IMR-90 (cell line): ENCODE data around the gene MRPL23. TPM values are rescaled to one million over a fixed set of nuclear protein-coding genes. Genes with fewer than 3 reads are reported as not detected.

Experiments
- ATAC-seq: fragments of 200-7000 bp; cut with Tn5 transposase; 2 replicates; pipeline ENCODE4 v1.9.1; 2020; ENCODE audit warnings: low read depth, mild to moderate bottlenecking, moderate library complexity
- BruUV-seq: library from RNA; stranded (reverse); fragments of 400-500 nt; replicated peaks from 2 replicates; lab custom pipeline; 2021; lab: Mats Ljungman, UMichigan
- CTCF ChIA-PET: fragments of 300-600 bp; formaldehyde crosslinking; extraction: SDS; loops from one replicate; lab custom pipeline; 2021; ENCODE audit warnings: antibody characterized with exemption; lab: Yijun Ruan, JAX
- POLR2A ChIA-PET: fragments of 300-600 bp; sonication (Branson Sonifier 250); formaldehyde crosslinking; loops from one replicate; lab custom pipeline; 2022; ENCODE audit warnings: antibody characterized with exemption; ENCODE audit not compliant: unreplicated experiment; lab: Charles Lee
- DNase-seq: peaks from one replicate; pipeline ENCODE4 v3.0.0; 2013
- H2AFZ ChIP-seq: replicated peaks from 2 replicates; pipeline ENCODE3; 2013; ENCODE audit warnings: low read length, mild to moderate bottlenecking; ENCODE audit not compliant: poor library complexity
- H2AK5ac ChIP-seq: 2 replicates; pipeline ENCODE4 v1.6.1; 2013; ENCODE audit warnings: low read depth, low read length, inconsistent platforms
- H2AK9ac ChIP-seq: replicated peaks from 2 replicates; pipeline ENCODE3; 2013; ENCODE audit warnings: mild to moderate bottlenecking, low read depth, low read length, moderate library complexity; ENCODE audit not compliant: poor library complexity
- H2BK120ac ChIP-seq: 2 replicates; pipeline ENCODE4 v1.6.1; 2013; ENCODE audit warnings: low read depth, low read length, inconsistent platforms
- H2BK15ac ChIP-seq: 3 replicates; pipeline ENCODE4 v1.6.1; 2013; ENCODE audit warnings: low read depth, low read length, inconsistent platforms
- H2BK20ac ChIP-seq: 2 replicates; pipeline ENCODE4 v1.6.1; 2013; ENCODE audit warnings: low read depth, mild to moderate bottlenecking, inconsistent platforms, low read length, moderate library complexity
- H2BK5ac ChIP-seq: 2 replicates; pipeline ENCODE4 v1.6.1; 2013; ENCODE audit warnings: mild to moderate bottlenecking, low read depth, low read length, inconsistent platforms; ENCODE audit not compliant: poor library complexity, severe bottlenecking
- H3K14ac ChIP-seq: replicated peaks from 2 replicates; pipeline ENCODE4 v1.6.1; 2013; ENCODE audit warnings: low read depth, low read length, inconsistent platforms
- H3K18ac ChIP-seq: 2 replicates; pipeline ENCODE4 v1.6.1; 2013; ENCODE audit warnings: low read depth, low read length, control low read depth
- H3K23ac ChIP-seq: 2 replicates; pipeline ENCODE4 v1.6.1; 2013; ENCODE audit warnings: low read depth, low read length, inconsistent platforms
- H3K27ac ChIP-seq: 2 replicates; pipeline ENCODE4 v1.5.1; 2013; ENCODE audit warnings: mild to moderate bottlenecking, control low read depth, low read length; ENCODE audit not compliant: insufficient read depth
- H3K27me3 ChIP-seq: 2 replicates; pipeline ENCODE4 v1.6.1; 2013; ENCODE audit warnings: low read length; ENCODE audit not compliant: control insufficient read depth, insufficient read depth
- H3K36me3 ChIP-seq: 2 replicates; pipeline ENCODE4 v1.6.1; 2013; ENCODE audit warnings: low read length, mixed read lengths; ENCODE audit not compliant: control insufficient read depth, insufficient read depth
- H3K4ac ChIP-seq: 2 replicates; pipeline ENCODE4 v1.6.1; 2013; ENCODE audit warnings: low read depth, low read length, inconsistent platforms
- H3K4me1 ChIP-seq: 2 replicates; pipeline ENCODE4 v1.6.1; 2013; ENCODE audit warnings: low read length, mixed read lengths; ENCODE audit not compliant: control insufficient read depth, insufficient read depth
- H3K4me2 ChIP-seq: 2 replicates; pipeline ENCODE4 v1.6.1; 2013; ENCODE audit warnings: low read depth, mild to moderate bottlenecking, control low read depth, low read length, moderate library complexity
- H3K4me3 ChIP-seq: 2 replicates; pipeline ENCODE4 v1.5.1; 2013; ENCODE audit warnings: low read depth, mild to moderate bottlenecking, control low read depth, low read length, moderate library complexity; ENCODE audit not compliant: insufficient read depth
- H3K56ac ChIP-seq: 2 replicates; pipeline ENCODE4 v1.6.1; 2013; ENCODE audit warnings: low read length, inconsistent platforms; ENCODE audit not compliant: insufficient read depth; ENCODE audit errors: extremely low read depth
- H3K79me1 ChIP-seq, 2 experiments: 2 replicates each; pipeline ENCODE4 v1.6.1; 2013; ENCODE audit warnings: low read length in 2 of 2, inconsistent platforms in 1 of 2, low read depth in 1 of 2
- H3K9ac ChIP-seq: 2 replicates; pipeline ENCODE4 v1.6.1; 2013; ENCODE audit warnings: low read depth, low read length, control low read depth
- H3K9me1 ChIP-seq: 2 replicates; pipeline ENCODE4 v1.6.1; 2013; ENCODE audit warnings: low read length, inconsistent platforms; ENCODE audit not compliant: insufficient read depth
- H3K9me3 ChIP-seq: 2 replicates; pipeline ENCODE4 v1.6.1; 2013; ENCODE audit warnings: low read length; ENCODE audit not compliant: control insufficient read depth, insufficient read depth
- H4K20me1 ChIP-seq: 2 replicates; pipeline ENCODE4 v1.6.1; 2013; ENCODE audit warnings: low read length, inconsistent platforms; ENCODE audit not compliant: insufficient read depth
- H4K5ac ChIP-seq: 2 replicates; pipeline ENCODE4 v1.6.1; 2013; ENCODE audit warnings: mild to moderate bottlenecking, low read depth, low read length, control low read depth
- H4K8ac ChIP-seq, 2 experiments: 2 replicates each; pipeline ENCODE4 v1.6.1; 2013; ENCODE audit warnings: low read depth in 2 of 2, low read length in 2 of 2, control low read depth in 1 of 2, inconsistent platforms in 1 of 2
- H4K91ac ChIP-seq: 2 replicates; pipeline ENCODE4 v1.6.1; 2013; ENCODE audit warnings: low read depth, low read length, inconsistent platforms; ENCODE audit not compliant: insufficient read depth
- BHLHE40 ChIP-seq: fragments of 150-350 bp; IDR thresholded peaks from 2 replicates; pipeline ENCODE4 v1.6.1; 2016; ENCODE audit warnings: mild to moderate bottlenecking, low read depth, low read length
- CHD1 ChIP-seq: IDR thresholded peaks from 2 replicates; pipeline ENCODE4 v1.6.1; 2012; ENCODE audit warnings: low read depth, low read length, improper control_type of control experiment
- FOS ChIP-seq: fragments of 150-350 bp; IDR thresholded peaks from 2 replicates; pipeline ENCODE4 v1.6.1; 2016; ENCODE audit warnings: low read depth, low read length
- MAFK ChIP-seq: IDR thresholded peaks from 2 replicates; pipeline ENCODE4 v1.6.1; 2012; ENCODE audit warnings: low read depth, low read length, improper control_type of control experiment
- MAZ ChIP-seq: IDR thresholded peaks from 2 replicates; pipeline ENCODE4 v1.6.1; 2012; ENCODE audit warnings: low read depth, mild to moderate bottlenecking, low read length, improper control_type of control experiment, moderate library complexity, borderline replicate concordance
- MXI1 ChIP-seq: IDR thresholded peaks from 2 replicates; pipeline ENCODE4 v1.6.1; 2012; ENCODE audit warnings: low read depth, mild to moderate bottlenecking, low read length, moderate library complexity, borderline replicate concordance
- POLR2A ChIP-seq: IDR thresholded peaks from 2 replicates; pipeline ENCODE4 v1.6.1; 2012; ENCODE audit warnings: mild to moderate bottlenecking, low read depth, low read length
- RAD21 ChIP-seq: IDR thresholded peaks from 2 replicates; pipeline ENCODE4 v1.6.1; 2012; ENCODE audit warnings: low read length, improper control_type of control experiment
- RCOR1 ChIP-seq: IDR thresholded peaks from 2 replicates; pipeline ENCODE4 v1.6.1; 2012; ENCODE audit warnings: mild to moderate bottlenecking, low read length, improper control_type of control experiment; ENCODE audit not compliant: insufficient replicate concordance
- RFX5 ChIP-seq: IDR thresholded peaks from 2 replicates; pipeline ENCODE4 v1.8.0; 2012; ENCODE audit warnings: low read depth, mild to moderate bottlenecking, low read length, moderate library complexity
- SMC3 ChIP-seq: fragments of 150-350 bp; IDR thresholded peaks from 2 replicates; pipeline ENCODE4 v1.6.1; 2016; ENCODE audit warnings: low read depth, mild to moderate bottlenecking, antibody characterized with exemption, low read length, moderate library complexity
- WGBS, 2 experiments: methylation state at CpG; one replicate each; pipeline versions ENCODE4 v1.1.5 to v1.1.7; 2013; ENCODE audit warnings: missing lambda C conversion rate in 2 of 2; ENCODE audit not compliant: insufficient read length in 1 of 2; ENCODE audit errors: extremely low coverage in 2 of 2; 5-methylcytosine and 5-hydroxymethylcytosine counted together
- dilution Hi-C: fragments of 300-500 bp; cut with HindIII; formaldehyde crosslinking; loops from one replicate; pipeline ENCODE4 v1.14.3; 2018; ENCODE audit warnings: low sequenced_read_pairs; ENCODE audit not compliant: unreplicated experiment
- in situ Hi-C: fragments of 300-500 bp; cut with MboI; formaldehyde crosslinking; loops from 3 replicates; pipeline ENCODE4 v1.14.3; 2019; ENCODE audit warnings: low sequenced_read_pairs, inconsistent platforms, mixed read lengths
- intact Hi-C: fragments of 100-400 bp; cut with micrococcal nuclease; formaldehyde crosslinking; loops from 2 replicates; pipeline ENCODE4 v1.10.0; 2022
- polyA plus RNA-seq, 3 experiments: library from polyadenylated mRNA; depleted of rRNA; stranded (reverse); fragments of >200 nt; gene quantifications; 2 replicates each; pipeline ENCODE4 v1.2.3, GENCODE V29; 2012; ENCODE audit warnings: low replicate concordance in 1 of 3
- total RNA-seq: library from RNA; depleted of rRNA; stranded (reverse); fragments of >200 nt; gene quantifications from 2 replicates; pipeline ENCODE4 v1.2.3, GENCODE V29; 2012
- TF ChIP-seq, protein P1 (sequence below): fragments of 150-350 bp; IDR thresholded peaks from 2 replicates; pipeline ENCODE4 v1.6.1; 2017; ENCODE audit warnings: mild to moderate bottlenecking, antibody characterized with exemption, low read length, low read depth
- TF ChIP-seq, protein P2 (sequence below): conservative IDR thresholded peaks from 2 replicates; pipeline ENCODE4 v1.5.1; 2012; ENCODE audit warnings: mild to moderate bottlenecking, low read depth, low read length, improper control_type of control experiment
- TF ChIP-seq, protein P3 (sequence below): fragments of 150-350 bp; IDR thresholded peaks from 2 replicates; pipeline ENCODE4 v1.6.1; 2016; ENCODE audit warnings: low read depth, mild to moderate bottlenecking, low read length, moderate library complexity, borderline replicate concordance

MRPL23 gene
- total and polyA plus RNA-seq, 2 of the 4 experiments (the other 2 are of a cell fraction) = 68.4 to 114 TPM

DNA sequence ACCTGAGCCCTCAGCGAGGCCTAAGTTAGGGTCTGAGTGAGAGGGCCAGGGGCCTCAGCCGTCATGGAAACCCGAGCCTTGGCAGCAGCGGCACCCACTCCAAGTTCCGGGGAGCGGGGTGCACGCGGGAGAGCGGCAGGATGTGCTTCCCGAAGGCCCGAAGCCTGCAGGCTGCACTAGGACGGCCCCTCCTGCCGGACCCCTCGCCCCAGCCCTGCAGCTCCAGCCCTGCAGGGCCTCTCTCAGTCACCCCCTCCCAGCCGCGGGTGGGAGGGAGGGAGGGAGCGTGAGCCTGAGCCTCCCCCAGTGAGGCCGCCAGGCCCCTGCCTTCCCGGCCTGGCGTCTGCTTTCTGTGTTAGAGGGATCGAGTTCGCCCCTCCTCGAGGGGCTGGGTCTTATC is 22.6 kb downstream of the MRPL23 start:
- H2AK9ac ChIP-seq = no peak overlapping the region
- in situ Hi-C loops = no loop called here
- intact Hi-C loops = no loop called here
- H3K23ac ChIP-seq = no peak overlapping the region
- ChIA-PET CTCF (no interaction called here), POLR2A (no interaction called here)
- DNase-seq (no peak), ATAC-seq (no peak)
- no peak overlapping the region for H3K56ac ChIP-seq
- H4K20me1 ChIP-seq = no peaks in the 10 kb centered on the region
- H2BK15ac ChIP-seq = no peak overlapping the region
- H3K4me2 ChIP-seq = no peak overlapping the region
- no peaks in the 10 kb centered on the region for H3K4me1 ChIP-seq
- H3K4me3 ChIP-seq = no peak overlapping the region
- H3K9me3 ChIP-seq = no peaks in the 10 kb centered on the region
- H2BK120ac ChIP-seq = no peak overlapping the region
- no peak overlapping the region for H3K4ac ChIP-seq
- no peaks in the 10 kb centered on the region for H3K79me1 ChIP-seq
- H3K9me1 ChIP-seq = no peaks in the 10 kb centered on the region
- no peak overlapping the region for H2BK5ac ChIP-seq
- H4K91ac ChIP-seq = no peak overlapping the region
- no peak overlapping the region for H2AK5ac ChIP-seq
- no peak for TF ChIP-seq RCOR1
- TF ChIP-seq, protein P1, sequence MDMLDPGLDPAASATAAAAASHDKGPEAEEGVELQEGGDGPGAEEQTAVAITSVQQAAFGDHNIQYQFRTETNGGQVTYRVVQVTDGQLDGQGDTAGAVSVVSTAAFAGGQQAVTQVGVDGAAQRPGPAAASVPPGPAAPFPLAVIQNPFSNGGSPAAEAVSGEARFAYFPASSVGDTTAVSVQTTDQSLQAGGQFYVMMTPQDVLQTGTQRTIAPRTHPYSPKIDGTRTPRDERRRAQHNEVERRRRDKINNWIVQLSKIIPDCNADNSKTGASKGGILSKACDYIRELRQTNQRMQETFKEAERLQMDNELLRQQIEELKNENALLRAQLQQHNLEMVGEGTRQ = no peak
- TF ChIP-seq, protein P2, sequence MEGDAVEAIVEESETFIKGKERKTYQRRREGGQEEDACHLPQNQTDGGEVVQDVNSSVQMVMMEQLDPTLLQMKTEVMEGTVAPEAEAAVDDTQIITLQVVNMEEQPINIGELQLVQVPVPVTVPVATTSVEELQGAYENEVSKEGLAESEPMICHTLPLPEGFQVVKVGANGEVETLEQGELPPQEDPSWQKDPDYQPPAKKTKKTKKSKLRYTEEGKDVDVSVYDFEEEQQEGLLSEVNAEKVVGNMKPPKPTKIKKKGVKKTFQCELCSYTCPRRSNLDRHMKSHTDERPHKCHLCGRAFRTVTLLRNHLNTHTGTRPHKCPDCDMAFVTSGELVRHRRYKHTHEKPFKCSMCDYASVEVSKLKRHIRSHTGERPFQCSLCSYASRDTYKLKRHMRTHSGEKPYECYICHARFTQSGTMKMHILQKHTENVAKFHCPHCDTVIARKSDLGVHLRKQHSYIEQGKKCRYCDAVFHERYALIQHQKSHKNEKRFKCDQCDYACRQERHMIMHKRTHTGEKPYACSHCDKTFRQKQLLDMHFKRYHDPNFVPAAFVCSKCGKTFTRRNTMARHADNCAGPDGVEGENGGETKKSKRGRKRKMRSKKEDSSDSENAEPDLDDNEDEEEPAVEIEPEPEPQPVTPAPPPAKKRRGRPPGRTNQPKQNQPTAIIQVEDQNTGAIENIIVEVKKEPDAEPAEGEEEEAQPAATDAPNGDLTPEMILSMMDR = no peak
- TF ChIP-seq RFX5 = no peak
- no peak for TF ChIP-seq FOS
- TF ChIP-seq BHLHE40 = no peak
- TF ChIP-seq MAFK = no peak
- TF ChIP-seq, protein P3, sequence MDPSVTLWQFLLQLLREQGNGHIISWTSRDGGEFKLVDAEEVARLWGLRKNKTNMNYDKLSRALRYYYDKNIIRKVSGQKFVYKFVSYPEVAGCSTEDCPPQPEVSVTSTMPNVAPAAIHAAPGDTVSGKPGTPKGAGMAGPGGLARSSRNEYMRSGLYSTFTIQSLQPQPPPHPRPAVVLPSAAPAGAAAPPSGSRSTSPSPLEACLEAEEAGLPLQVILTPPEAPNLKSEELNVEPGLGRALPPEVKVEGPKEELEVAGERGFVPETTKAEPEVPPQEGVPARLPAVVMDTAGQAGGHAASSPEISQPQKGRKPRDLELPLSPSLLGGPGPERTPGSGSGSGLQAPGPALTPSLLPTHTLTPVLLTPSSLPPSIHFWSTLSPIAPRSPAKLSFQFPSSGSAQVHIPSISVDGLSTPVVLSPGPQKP = no peak
- TF ChIP-seq MAZ = no peak
- no peak for TF ChIP-seq POLR2A
- TF ChIP-seq RAD21 = no peak
- TF ChIP-seq CHD1 = no peak
- TF ChIP-seq SMC3 = no peak
- no peak for TF ChIP-seq MXI1
- no CpG with 5 or more reads among the region's 23 CpGs for WGBS, 2 experiments
- no peak overlapping the region for H4K8ac ChIP-seq
- no TSS peak for BruUV-seq
- no peak overlapping the region for H2BK20ac ChIP-seq
- H3K9ac ChIP-seq = no peak overlapping the region
- dilution Hi-C loops = no loop called here
- no peak overlapping the region for H3K27ac ChIP-seq
- H3K18ac ChIP-seq = no peak overlapping the region
- no peaks in the 10 kb centered on the region for H3K36me3 ChIP-seq
- no peak overlapping the region for H3K14ac ChIP-seq
- no peak overlapping the region for H2AFZ ChIP-seq
- no peak overlapping the region for H4K5ac ChIP-seq
- H3K27me3 ChIP-seq = no peaks in the 10 kb centered on the region
